ENCODE measurements around the gene NRG4.
"Not testable (repeated sequence)": the region's sequence is repeated elsewhere in the genome, so short reads cannot be mapped to it uniquely, and the experiment has no call there.

NRG4 gene

GRCh38 chr15:75925440-75925839 lies 86.8 kb downstream of the NRG4 start:
- ATAC-seq, result no peak

- ATAC-seq, result no peak
These were observed 87.6 kb downstream of the NRG4 start for GRCh38 chr15:75924576-75924975.

- peak in 1 of 2 donors; percentile 55 for ATAC-seq
These were observed 88.5 kb downstream of the NRG4 start for GRCh38 chr15:75923756-75924155.

GRCh38 chr15:75921732-75922703 lies 90.2 kb downstream of the NRG4 start:
- no peak for ATAC-seq

- no peak for ATAC-seq
These were observed 92.1 kb downstream of the NRG4 start for GRCh38 chr15:75920079-75920478.

- ATAC-seq, result no peak
These were observed 94.1 kb downstream of the NRG4 start for GRCh38 chr15:75918135-75918534.

- no peak for ATAC-seq
These were observed 95.2 kb downstream of the NRG4 start for GRCh38 chr15:75916978-75917377.

GRCh38 chr15:75910355-75910754 lies 101.9 kb downstream of the NRG4 start:
- not testable (repeated sequence) for ATAC-seq

- ATAC-seq, result no peak
These were observed 107.0 kb downstream of the NRG4 start for GRCh38 chr15:75905231-75905630.

- peak; percentile 96 to 98 for ATAC-seq
These were observed 108.6 kb downstream of the NRG4 start, which contains the start of gene FBXO22 for GRCh38 chr15:75903331-75904239. TSS of gene FBXO22 (plus strand) at chr15:75903878. CDS start at chr15:75903964, 86 bp downstream.

GRCh38 chr15:75902129-75902557 lies 110.1 kb downstream of the NRG4 start:
- ATAC-seq, result no peak

- no peak for ATAC-seq
These were observed 111.6 kb downstream of the NRG4 start for GRCh38 chr15:75900577-75900976.

- no peak for ATAC-seq
These were observed 116.5 kb downstream of the NRG4 start for GRCh38 chr15:75895731-75896130.

- peak; percentile 25 to 56 for ATAC-seq
These were observed 120.3 kb downstream of the NRG4 start for GRCh38 chr15:75891895-75892294.

Data from activated CD4-positive, CD25-positive, alpha-beta regulatory T cell treated with anti-CD3 and anti-CD28 coated beads, Interleukin-2, amount 50 U/mL, for 24 hours (primary cell).